ENCODE data around the gene ID3. TPM values are rescaled to one million over a fixed set of nuclear protein-coding genes. Genes with fewer than 3 reads are reported as not detected.

The ID3 gene
- total RNA-seq, 1 donor from 2014 or later: 91.4 TPM

- H3K4me3 Mint-ChIP-seq (ENCODE audit: unreplicated experiment): no peak overlapping the region
Measured at GRCh38 chr1:23525558-23526250, 33.6 kb downstream of the ID3 start.

DNA sequence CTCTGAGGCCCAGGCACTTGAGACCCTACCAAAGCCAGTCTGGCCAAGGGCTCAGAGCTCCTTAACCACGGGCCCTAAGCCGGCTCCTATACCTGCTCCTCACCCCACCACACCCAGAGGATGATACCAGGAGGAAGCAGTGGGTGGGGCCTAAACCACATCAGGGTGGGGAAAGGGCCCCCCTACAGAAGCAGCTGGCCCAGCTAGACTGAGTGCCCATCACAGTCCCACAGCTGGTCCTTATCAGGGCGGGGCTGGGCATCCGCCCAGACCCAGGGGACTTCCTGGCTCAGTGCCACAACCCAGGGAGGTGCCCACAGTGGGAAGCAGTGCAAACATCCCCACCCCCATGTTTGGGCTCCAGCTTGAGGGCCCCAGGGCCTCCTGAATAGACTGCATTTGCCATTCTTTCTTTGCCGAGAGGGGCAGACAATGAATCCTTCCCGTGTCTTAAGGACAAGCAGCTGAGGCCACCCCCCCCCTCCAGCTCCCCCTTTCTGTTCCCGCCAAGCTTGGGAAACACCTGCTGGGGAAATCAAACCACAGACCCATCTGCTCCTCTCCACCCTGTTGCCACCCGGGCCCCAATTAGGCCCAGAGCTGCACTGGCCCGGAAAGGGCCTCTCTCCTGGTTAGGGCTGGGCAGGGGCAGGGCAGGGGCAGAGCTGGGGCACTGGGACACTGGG, 34.4 kb downstream of the ID3 start:
- H2AFZ ChIP-seq (ENCODE audit: low read depth, low read length): no peak overlapping the region
- Mint-ChIP-seq H3K4me3 (ENCODE audit: unreplicated experiment) (no peak overlapping the region), H3K27me3 (ENCODE audit: low read depth, unreplicated experiment) (peaks cover 30% of the 10 kb centered on the region), H3K27ac (ENCODE audit: unreplicated experiment) (no peak overlapping the region), H3K9me3 (ENCODE audit: unreplicated experiment) (no peaks in the 10 kb centered on the region), H3K4me1 (ENCODE audit: low read depth, unreplicated experiment) (no peaks in the 10 kb centered on the region), H3K36me3 (ENCODE audit: low read depth, unreplicated experiment) (peaks cover 5% of the 10 kb centered on the region)
- no peaks in the 10 kb centered on the region for H4K20me1 ChIP-seq (ENCODE audit: insufficient read depth, low read length)
- no peak overlapping the region for H3K27ac ChIP-seq (ENCODE audit: low read depth, low read length)
- FAIRE-seq: no peak
- H3K4me3 ChIP-seq (ENCODE audit: insufficient read depth, low read depth, low read length): no peak overlapping the region
- no peak overlapping the region for H3K4me2 ChIP-seq (ENCODE audit: low read length)
- H3K79me2 ChIP-seq (ENCODE audit: insufficient read depth, low read length): no peaks in the 10 kb centered on the region
- peaks cover 1% of the 10 kb centered on the region for H3K27me3 ChIP-seq (ENCODE audit: insufficient read depth, low read length)
- peaks cover 3% of the 10 kb centered on the region for H3K4me1 ChIP-seq (ENCODE audit: insufficient read depth, low read length)
- TF ChIP-seq CTCF (IDR thresholded peaks at IDR 0.05; ENCODE audit: insufficient read depth, low read depth, low read length): no peak
- no peak for TF ChIP-seq EZH2 (IDR thresholded peaks at IDR 0.05; ENCODE audit: insufficient read depth, low read length)
- no peaks in the 10 kb centered on the region for H3K36me3 ChIP-seq (ENCODE audit: insufficient read depth, low read length)
- H3K9me3 ChIP-seq (ENCODE audit: insufficient read depth, low read depth, low read length): no peaks in the 10 kb centered on the region
- no peak for DNase-seq (ENCODE audit: low read depth)
- no peak overlapping the region for H3K9ac ChIP-seq (ENCODE audit: low read length)

More at GRCh38 chr1:23525558-23526250, 33.6 kb downstream of the ID3 start:
- Histone ChIP-seq H3K79me2 (ENCODE audit: insufficient read depth, low read length) (no peaks in the 10 kb centered on the region), H3K27me3 (ENCODE audit: insufficient read depth, low read length) (peaks cover 3% of the 10 kb centered on the region), H3K36me3 (ENCODE audit: insufficient read depth, low read length) (no peaks in the 10 kb centered on the region), H3K4me1 (ENCODE audit: insufficient read depth, low read length) (peaks cover 6% of the 10 kb centered on the region), H3K9ac (ENCODE audit: low read length) (no peak overlapping the region), H3K4me3 (ENCODE audit: insufficient read depth, low read depth, low read length) (no peak overlapping the region), H3K9me3 (ENCODE audit: insufficient read depth, low read depth, low read length) (no peaks in the 10 kb centered on the region), H3K4me2 (ENCODE audit: low read length) (no peak overlapping the region), H2AFZ (ENCODE audit: low read depth, low read length) (no peak overlapping the region), H3K27ac (ENCODE audit: low read depth, low read length) (no peak overlapping the region), H4K20me1 (ENCODE audit: insufficient read depth, low read length) (no peaks in the 10 kb centered on the region)
- H3K27ac Mint-ChIP-seq (ENCODE audit: unreplicated experiment): no peak overlapping the region
- FAIRE-seq (no peak), DNase-seq (ENCODE audit: low read depth) (no peak)
- TF ChIP-seq EZH2 (IDR thresholded peaks at IDR 0.05; ENCODE audit: insufficient read depth, low read length): no peak
- no peak for TF ChIP-seq CTCF (IDR thresholded peaks at IDR 0.05; ENCODE audit: insufficient read depth, low read depth, low read length)
- no peaks in the 10 kb centered on the region for H3K4me1 Mint-ChIP-seq (ENCODE audit: low read depth, unreplicated experiment)
- no peaks in the 10 kb centered on the region for H3K9me3 Mint-ChIP-seq (ENCODE audit: unreplicated experiment)
- peaks cover 35% of the 10 kb centered on the region for H3K27me3 Mint-ChIP-seq (ENCODE audit: low read depth, unreplicated experiment)
- peaks cover 5% of the 10 kb centered on the region for H3K36me3 Mint-ChIP-seq (ENCODE audit: low read depth, unreplicated experiment)

GRCh38 chr1:23524163-23524562, 35.1 kb downstream of the ID3 start:
- no peak for TF ChIP-seq EZH2 (IDR thresholded peaks at IDR 0.05; ENCODE audit: insufficient read depth, low read length)
- no peak for TF ChIP-seq CTCF (IDR thresholded peaks at IDR 0.05; ENCODE audit: insufficient read depth, low read depth, low read length)
- H3K27ac ChIP-seq (ENCODE audit: low read depth, low read length): no peak overlapping the region
- H3K79me2 ChIP-seq (ENCODE audit: insufficient read depth, low read length): no peaks in the 10 kb centered on the region
- no peak overlapping the region for H2AFZ ChIP-seq (ENCODE audit: low read depth, low read length)
- DNase-seq (ENCODE audit: low read depth): no peak
- no peak for FAIRE-seq
- Mint-ChIP-seq H3K4me3 (ENCODE audit: unreplicated experiment) (no peak overlapping the region), H3K9me3 (ENCODE audit: unreplicated experiment) (no peaks in the 10 kb centered on the region), H3K27ac (ENCODE audit: unreplicated experiment) (no peak overlapping the region), H3K27me3 (ENCODE audit: low read depth, unreplicated experiment) (peaks cover 23% of the 10 kb centered on the region), H3K4me1 (ENCODE audit: low read depth, unreplicated experiment) (no peaks in the 10 kb centered on the region), H3K36me3 (ENCODE audit: low read depth, unreplicated experiment) (peaks cover 4% of the 10 kb centered on the region)
- H3K4me2 ChIP-seq (ENCODE audit: low read length): no peak overlapping the region
- no peak overlapping the region for H3K9ac ChIP-seq (ENCODE audit: low read length)
- no peaks in the 10 kb centered on the region for H3K27me3 ChIP-seq (ENCODE audit: insufficient read depth, low read length)
- no peaks in the 10 kb centered on the region for H3K36me3 ChIP-seq (ENCODE audit: insufficient read depth, low read length)
- no peaks in the 10 kb centered on the region for H3K9me3 ChIP-seq (ENCODE audit: insufficient read depth, low read depth, low read length)
- no peak overlapping the region for H3K4me3 ChIP-seq (ENCODE audit: insufficient read depth, low read depth, low read length)
- H3K4me1 ChIP-seq (ENCODE audit: insufficient read depth, low read length): peaks cover 3% of the 10 kb centered on the region
- H4K20me1 ChIP-seq (ENCODE audit: insufficient read depth, low read length): no peaks in the 10 kb centered on the region

All from astrocyte (in vitro differentiated cells and primary cell).